H9 (cell line): Measurements from ENCODE around the gene ACCSL. TPM values are rescaled to one million over a fixed set of nuclear protein-coding genes. Genes with fewer than 3 reads are reported as not detected.

Experiments
- DNase-seq: peaks from one replicate; pipeline ENCODE4 v3.0.0-alpha.2; 2017
- H2AFZ ChIP-seq: one replicate; pipeline ENCODE4 v1.6.1; 2013; ENCODE audit warnings: mild to moderate bottlenecking, low read length, control low read depth, moderate library complexity
- H2AK5ac ChIP-seq: 2 replicates; pipeline ENCODE4 v1.6.1; 2013; ENCODE audit warnings: low read length, control low read depth, mixed read lengths; ENCODE audit not compliant: insufficient read length
- H2BK120ac ChIP-seq: one replicate; pipeline ENCODE4 v1.6.1; 2013; ENCODE audit warnings: low read depth, mild to moderate bottlenecking, low read length, control low read depth, inconsistent platforms; ENCODE audit not compliant: poor library complexity, severe bottlenecking
- H2BK12ac ChIP-seq: 2 replicates; pipeline ENCODE4 v1.6.1; 2013; ENCODE audit warnings: low read length, control low read depth, mixed read lengths, low read depth; ENCODE audit not compliant: insufficient read length
- H2BK15ac ChIP-seq: 2 replicates; pipeline ENCODE4 v1.6.1; 2013; ENCODE audit warnings: low read depth, low read length, control low read depth
- H2BK20ac ChIP-seq: one replicate; pipeline ENCODE4 v1.6.1; 2013; ENCODE audit warnings: low read depth, mild to moderate bottlenecking, low read length, control low read depth, inconsistent platforms; ENCODE audit not compliant: poor library complexity, severe bottlenecking
- H2BK5ac ChIP-seq: 2 replicates; pipeline ENCODE4 v1.6.1; 2013; ENCODE audit warnings: low read length, control low read depth, mixed read lengths; ENCODE audit not compliant: insufficient read length
- H3K14ac ChIP-seq: 2 replicates; pipeline ENCODE4 v1.6.1; 2013; ENCODE audit warnings: low read length, control low read depth; ENCODE audit not compliant: insufficient read depth
- H3K18ac ChIP-seq: 2 replicates; pipeline ENCODE4 v1.6.1; 2013; ENCODE audit warnings: low read depth, mild to moderate bottlenecking, mixed read lengths, low read length, control low read depth; ENCODE audit not compliant: insufficient read length
- H3K23ac ChIP-seq: 2 replicates; pipeline ENCODE4 v1.6.1; 2013; ENCODE audit warnings: low read length, control low read depth, mixed read lengths, low read depth; ENCODE audit not compliant: insufficient read length
- H3K23me2 ChIP-seq: 2 replicates; pipeline ENCODE4 v1.6.1; 2013; ENCODE audit warnings: low read depth, mild to moderate bottlenecking, mixed read lengths, low read length, control low read depth; ENCODE audit not compliant: insufficient read length, poor library complexity, severe bottlenecking
- H3K27ac ChIP-seq: 2 replicates; pipeline ENCODE4 v1.5.1; 2013; ENCODE audit warnings: low read length, control low read depth, mixed read lengths, low read depth; ENCODE audit not compliant: insufficient read length
- H3K27me3 ChIP-seq: 2 replicates; pipeline ENCODE4 v1.6.1; 2013; ENCODE audit warnings: low read length, control low read depth, inconsistent platforms; ENCODE audit not compliant: insufficient read depth
- H3K4ac ChIP-seq: 2 replicates; pipeline ENCODE4 v1.6.1; 2013; ENCODE audit warnings: low read depth, mild to moderate bottlenecking, control low read depth, inconsistent platforms, low read length, moderate library complexity
- H3K4me1 ChIP-seq: 2 replicates; pipeline ENCODE4 v1.6.1; 2013; ENCODE audit warnings: low read length, control low read depth, inconsistent platforms; ENCODE audit not compliant: insufficient read depth
- H3K4me2 ChIP-seq: 2 replicates; pipeline ENCODE4 v1.6.1; 2013; ENCODE audit warnings: low read length, control low read depth, mixed read lengths; ENCODE audit not compliant: insufficient read length, insufficient read depth
- H3K56ac ChIP-seq: 2 replicates; pipeline ENCODE4 v1.6.1; 2013; ENCODE audit warnings: low read depth, mild to moderate bottlenecking, mixed read lengths, low read length, control low read depth; ENCODE audit not compliant: insufficient read length
- H3K79me1 ChIP-seq: 2 replicates; pipeline ENCODE4 v1.6.1; 2013; ENCODE audit warnings: low read depth, mild to moderate bottlenecking, moderate library complexity, low read length, control low read depth, inconsistent platforms; ENCODE audit not compliant: insufficient read depth, poor library complexity, severe bottlenecking
- H3K79me2 ChIP-seq: 2 replicates; pipeline ENCODE4 v1.6.1; 2013; ENCODE audit warnings: low read length, control low read depth, inconsistent platforms; ENCODE audit not compliant: insufficient read depth
- H3K9ac ChIP-seq: 2 replicates; pipeline ENCODE4 v1.6.1; 2013; ENCODE audit warnings: low read length, control low read depth, mixed read lengths; ENCODE audit not compliant: insufficient read length; ENCODE audit errors: extremely low read depth
- H3K9me3 ChIP-seq: one replicate; pipeline ENCODE4 v1.6.1; 2013; ENCODE audit warnings: low read depth, low read length, inconsistent platforms; ENCODE audit not compliant: control insufficient read depth
- H3T11ph ChIP-seq: one replicate; pipeline ENCODE4 v1.6.1; 2013; ENCODE audit warnings: mild to moderate bottlenecking, low read length, control low read depth, inconsistent platforms
- H4K20me1 ChIP-seq: one replicate; pipeline ENCODE4 v1.6.1; 2013; ENCODE audit not compliant: control insufficient read depth, insufficient read length, insufficient read depth
- H4K5ac ChIP-seq: 2 replicates; pipeline ENCODE4 v1.6.1; 2013; ENCODE audit warnings: low read depth, mild to moderate bottlenecking, mixed read lengths, low read length, control low read depth; ENCODE audit not compliant: insufficient read length
- H4K8ac ChIP-seq: replicated peaks from 2 replicates; pipeline ENCODE4 v1.6.1; 2013; ENCODE audit warnings: low read length, control low read depth, mixed read lengths, low read depth; ENCODE audit not compliant: insufficient read length
- H4K91ac ChIP-seq: 2 replicates; pipeline ENCODE4 v1.6.1; 2013; ENCODE audit warnings: low read depth, mild to moderate bottlenecking, moderate library complexity, mixed read lengths, low read length, control low read depth; ENCODE audit not compliant: insufficient read length
- H3K27ac Mint-ChIP-seq, 3 experiments: 2 replicates in 2 of 3; 3 replicates in 1 of 3; pipeline ENCODE4 v1.8.0; 2020 to 2021; ENCODE audit warnings: mixed read lengths in 3 of 3, mild to moderate bottlenecking in 1 of 3, moderate library complexity in 1 of 3
- H3K27me3 Mint-ChIP-seq: 2 replicates; pipeline ENCODE4 v1.8.0; 2021; ENCODE audit warnings: low read depth, mild to moderate bottlenecking, moderate library complexity, mixed read lengths
- H3K36me3 Mint-ChIP-seq, 3 experiments: 2 replicates in 2 of 3; 3 replicates in 1 of 3; pipeline ENCODE4 v1.8.0; 2020 to 2021; ENCODE audit warnings: low read depth in 3 of 3, mixed read lengths in 3 of 3; ENCODE audit not compliant: insufficient read depth in 1 of 3
- H3K4me1 Mint-ChIP-seq, 2 experiments: 2 replicates each; pipeline ENCODE4 v1.8.0; 2020; ENCODE audit warnings: mixed read lengths in 2 of 2
- H3K4me3 Mint-ChIP-seq, 2 experiments: 2 replicates in 1 of 2; 3 replicates in 1 of 2; pipeline ENCODE4 v1.8.0; 2020 to 2021; ENCODE audit warnings: mild to moderate bottlenecking in 2 of 2, mixed read lengths in 2 of 2, moderate library complexity in 1 of 2
- H3K9me3 Mint-ChIP-seq, 2 experiments: 2 replicates in 1 of 2; 3 replicates in 1 of 2; pipeline ENCODE4 v1.8.0; 2020; ENCODE audit warnings: mild to moderate bottlenecking in 2 of 2, mixed read lengths in 2 of 2, moderate library complexity in 1 of 2
- CTCF ChIP-seq: fragments of 200-600 bp; sonication (generic); conservative IDR thresholded peaks from 3 replicates; pipeline ENCODE4 v1.8.0; 2021; ENCODE audit warnings: antibody characterized with exemption, mild to moderate bottlenecking
- WGBS: extraction: QIAGEN DNeasy Blood & Tissue Kit; methylation state at CpG from one replicate; pipeline ENCODE4 v1.1.7; 2013; ENCODE audit warnings: missing lambda C conversion rate, low lambda C conversion rate, mixed read lengths; ENCODE audit not compliant: insufficient read length; ENCODE audit errors: extremely low coverage; 5-methylcytosine and 5-hydroxymethylcytosine counted together
- total RNA-seq: library from RNA; stranded (reverse); gene quantifications from 2 replicates; pipeline ENCODE4 v1.2.1, GENCODE V29; 2021

ACCSL gene
- total RNA-seq, 1 experiment from 2014 or later = not detected

- WGBS = no CpG with 5 or more reads among the region's 8 CpGs
- peaks cover 22% of the 10 kb centered on the region for H3K27me3 Mint-ChIP-seq
- Histone ChIP-seq H4K5ac (no peak overlapping the region), H3K23me2 (no peaks in the 10 kb centered on the region), H3K9ac (no peak overlapping the region), H3K27me3 (no peaks in the 10 kb centered on the region), H3K4ac (no peak overlapping the region), H4K91ac (no peak overlapping the region), H4K20me1 (no peaks in the 10 kb centered on the region), H3K79me2 (no peaks in the 10 kb centered on the region), H3K79me1 (no peaks in the 10 kb centered on the region), H3K4me1 (no peaks in the 10 kb centered on the region), H3K18ac (no peak overlapping the region), H4K8ac (no peak overlapping the region), H3K4me2 (no peak overlapping the region), H3T11ph (no peak overlapping the region), H3K23ac (no peak overlapping the region), H3K9me3 (no peaks in the 10 kb centered on the region), H3K14ac (no peak overlapping the region), H2BK5ac (no peak overlapping the region), H2AK5ac (no peak overlapping the region), H2BK120ac (no peak overlapping the region), H2BK15ac (no peak overlapping the region), H2AFZ (no peak overlapping the region), H2BK12ac (no peak overlapping the region), H2BK20ac (no peak overlapping the region), H3K56ac (no peak overlapping the region), H3K27ac (no peak overlapping the region)
- H3K4me3 Mint-ChIP-seq = no peak overlapping the region
- H3K4me1 Mint-ChIP-seq = no peaks in the 10 kb centered on the region
- H3K36me3 Mint-ChIP-seq = no peaks in the 10 kb centered on the region; a peak in 1 of 7 replicates
- peak; percentile 10 for DNase-seq
- no peak overlapping the region for H3K27ac Mint-ChIP-seq
- no peaks in the 10 kb centered on the region for H3K9me3 Mint-ChIP-seq
- no peak for TF ChIP-seq CTCF
Observed at GRCh38 chr11:44014968-44015623, 32.7 kb upstream of the ACCSL start.
